Stimulated activated naive B cell treated with anti-CD40 and anti-IgM and Interleukin-4, amounts not matched to agents 10 μg/mL and 1 μg/mL and 100 μg/mL, for 72 hours (primary cell): ENCODE results near the gene DNAJA4.

ENCODE experiments used
- ATAC-seq, 2 donors: fragments of 150-1000 bp; cut with Tn5 transposase; replicated peaks; 2 replicates each; pipeline ENCODE4 v1.10.0; 2021; ENCODE audit warnings: moderate library complexity in 1 of 2
- DNase-seq: peaks from one replicate; pipeline ENCODE4 v3.0.0; 2021
- H3K27ac Mint-ChIP-seq: one replicate; pipeline ENCODE4 v1.8.0; 2022; ENCODE audit warnings: mild to moderate bottlenecking, mixed read lengths
- H3K27me3 Mint-ChIP-seq, 2 donors: one replicate each; pipeline ENCODE4 v1.8.0; 2022; ENCODE audit warnings: mixed read lengths in 2 of 2
- H3K36me3 Mint-ChIP-seq, 2 donors: one replicate each; pipeline ENCODE4 v1.8.0; 2022; ENCODE audit warnings: mixed read lengths in 2 of 2, mild to moderate bottlenecking in 1 of 2
- H3K4me1 Mint-ChIP-seq, 2 donors: one replicate each; pipeline ENCODE4 v1.8.0; 2022; ENCODE audit warnings: mixed read lengths in 2 of 2, mild to moderate bottlenecking in 1 of 2
- H3K4me3 Mint-ChIP-seq, 2 donors: one replicate each; pipeline ENCODE4 v1.8.0; 2022; ENCODE audit warnings: mild to moderate bottlenecking in 2 of 2, mixed read lengths in 2 of 2, moderate library complexity in 1 of 2
- H3K9me3 Mint-ChIP-seq, 2 donors: one replicate each; pipeline ENCODE4 v1.8.0; 2022; ENCODE audit warnings: mixed read lengths in 2 of 2, mild to moderate bottlenecking in 1 of 2

Gene DNAJA4

DNA sequence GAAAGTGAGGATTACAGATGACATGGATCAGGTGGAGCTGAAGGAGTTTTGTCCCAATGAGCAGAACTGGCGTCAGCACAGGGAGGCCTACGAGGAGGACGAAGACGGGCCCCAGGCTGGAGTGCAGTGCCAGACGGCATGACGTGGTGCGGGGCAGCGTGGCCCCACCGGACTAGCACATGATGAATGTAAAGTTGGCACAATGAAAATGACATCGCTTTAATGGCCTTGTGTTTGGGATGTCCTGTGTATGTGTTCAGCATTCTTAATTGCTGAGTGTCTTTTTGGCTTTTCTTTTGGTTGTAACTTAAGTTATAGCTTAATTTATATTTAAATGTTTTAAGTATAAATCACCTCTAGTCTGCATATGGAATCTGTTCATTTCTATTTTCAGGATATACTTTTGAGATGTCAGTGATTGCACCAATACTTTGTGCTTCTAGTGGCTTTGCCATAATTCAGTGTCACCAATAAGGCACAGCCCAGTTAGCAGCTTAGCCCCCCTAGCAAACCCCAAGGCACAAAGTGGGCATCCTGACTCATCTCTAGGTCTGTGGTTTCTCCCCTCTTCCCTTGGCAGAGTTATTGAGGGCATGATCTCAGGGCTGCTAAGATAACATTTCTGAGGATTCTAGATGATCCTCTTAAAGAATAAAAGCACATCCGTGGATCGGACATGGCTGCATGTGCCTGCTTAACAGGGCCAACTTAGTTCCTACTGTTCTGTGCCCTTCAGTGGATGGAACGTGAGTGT lies 16.1 kb downstream of the DNAJA4 start:
- ATAC-seq: no peak

DNA sequence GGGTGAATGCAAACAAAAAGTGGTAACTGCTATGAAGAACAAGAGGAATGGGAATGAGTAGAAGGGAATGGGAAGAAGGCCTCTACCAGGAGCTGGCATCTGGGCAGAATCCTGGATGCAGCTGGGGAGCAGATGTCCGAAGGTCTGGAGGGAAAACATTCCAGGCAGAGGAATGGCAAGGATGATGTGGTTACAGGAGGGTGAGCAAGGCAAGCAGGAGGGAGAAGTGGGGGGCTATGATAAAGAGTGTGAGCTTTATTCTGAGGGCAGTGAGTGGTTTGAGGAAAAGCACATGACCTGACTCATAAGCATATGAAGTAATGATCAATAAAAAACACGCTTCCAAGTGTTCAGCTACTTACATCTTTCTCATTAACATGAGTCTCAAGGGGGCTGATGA lies 18.0 kb downstream of the DNAJA4 start:
- no peak for DNase-seq
- H3K4me3 Mint-ChIP-seq: no peak overlapping the region
- no peaks in the 10 kb centered on the region for H3K27me3 Mint-ChIP-seq
- H3K4me1 Mint-ChIP-seq: peaks cover 0 to 1% of the 10 kb centered on the region in 2 donors
- ATAC-seq: no peak
- peaks cover 32 to 59% of the 10 kb centered on the region in 2 donors for H3K36me3 Mint-ChIP-seq
- no peak overlapping the region for H3K27ac Mint-ChIP-seq
- H3K9me3 Mint-ChIP-seq: no peaks in the 10 kb centered on the region

More for the DNA sequence above, 16.1 kb downstream of the DNAJA4 start:
- H3K27ac Mint-ChIP-seq: no peak overlapping the region
- no peaks in the 10 kb centered on the region for H3K27me3 Mint-ChIP-seq
- no peaks in the 10 kb centered on the region for H3K4me1 Mint-ChIP-seq
- no peak overlapping the region for H3K4me3 Mint-ChIP-seq
- DNase-seq: no peak
- H3K36me3 Mint-ChIP-seq: peaks cover 28 to 55% of the 10 kb centered on the region in 2 donors
- H3K9me3 Mint-ChIP-seq: no peaks in the 10 kb centered on the region

DNA sequence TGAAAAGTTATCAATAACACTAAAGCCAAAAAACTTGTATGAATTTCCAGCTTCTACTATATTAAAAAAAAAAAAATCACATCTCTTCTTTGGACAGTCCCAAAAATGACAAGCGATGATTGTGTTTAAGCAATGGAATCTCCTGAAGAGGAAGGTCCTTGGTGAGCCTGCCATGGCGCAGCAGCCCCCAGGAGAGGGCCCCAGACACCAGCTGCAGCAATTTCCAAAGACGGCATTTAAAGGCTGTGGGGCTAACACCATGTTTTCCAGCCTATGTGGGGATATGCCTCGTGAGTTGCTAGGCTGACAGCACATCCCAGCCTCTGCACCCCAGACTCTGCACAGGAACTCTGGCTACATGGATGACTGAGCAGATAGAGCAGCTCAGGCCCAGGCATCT lies 20.4 kb downstream of the DNAJA4 start:
- H3K27ac Mint-ChIP-seq: no peak overlapping the region
- H3K4me1 Mint-ChIP-seq: peaks cover 0 to 2% of the 10 kb centered on the region in 2 donors
- no peaks in the 10 kb centered on the region for H3K27me3 Mint-ChIP-seq

DNA sequence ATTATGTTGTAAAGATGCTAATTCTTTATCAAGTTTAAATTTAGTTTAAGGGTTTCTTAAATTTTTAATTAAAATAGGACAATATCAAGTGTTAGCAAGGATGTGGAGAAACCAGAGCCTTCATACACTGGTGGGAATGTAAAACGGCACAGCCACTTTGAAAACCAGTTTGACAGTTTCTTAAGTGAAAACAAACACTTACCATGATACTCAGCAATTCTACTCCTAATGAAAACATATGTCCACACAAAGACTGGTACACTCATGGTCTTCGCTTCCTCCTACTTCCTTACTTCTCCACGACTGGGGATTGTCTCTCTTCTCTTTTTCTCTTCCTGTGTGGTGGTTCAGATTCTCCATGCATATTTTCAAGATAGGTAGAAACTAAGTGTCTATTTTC lies 25.9 kb downstream of the DNAJA4 start:
- peaks cover 42 to 71% of the 10 kb centered on the region in 2 donors for H3K36me3 Mint-ChIP-seq

More for the DNA sequence above, 20.4 kb downstream of the DNAJA4 start:
- DNase-seq: no peak
- Mint-ChIP-seq H3K4me3 (no peak overlapping the region), H3K9me3 (no peaks in the 10 kb centered on the region), H3K36me3 (peaks cover 33 to 63% of the 10 kb centered on the region in 2 donors)
- no peak for ATAC-seq

DNA sequence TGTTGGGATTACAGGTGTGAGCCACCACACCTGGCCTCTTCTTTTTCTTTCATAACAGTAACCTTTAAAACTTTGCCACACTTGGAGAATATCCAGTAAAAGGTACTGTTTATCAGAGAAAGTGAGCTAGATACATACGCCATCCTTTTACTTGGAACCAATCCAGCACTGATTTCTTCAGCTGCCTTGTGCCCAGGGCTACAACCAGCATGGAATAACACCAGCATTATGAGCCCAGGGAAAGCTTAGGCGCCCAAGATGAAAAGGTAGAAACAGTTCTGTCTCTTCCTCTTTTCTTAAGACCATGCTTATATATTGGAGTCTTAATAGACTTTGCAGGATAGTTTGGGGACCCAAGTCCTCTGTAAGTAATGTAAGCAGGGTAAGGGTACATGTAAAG lies 26.7 kb downstream of the DNAJA4 start:
- Mint-ChIP-seq H3K27me3 (no peaks in the 10 kb centered on the region), H3K27ac (peak overlapping the region; percentile 4), H3K9me3 (no peaks in the 10 kb centered on the region), H3K36me3 (peaks cover 43 to 67% of the 10 kb centered on the region in 2 donors), H3K4me1 (peaks cover 0 to 4% of the 10 kb centered on the region in 2 donors), H3K4me3 (no peak overlapping the region)
- DNase-seq (no peak), ATAC-seq (no peak)

More for the DNA sequence above, 25.9 kb downstream of the DNAJA4 start:
- ATAC-seq: no peak
- Mint-ChIP-seq H3K4me3 (no peak overlapping the region), H3K4me1 (peaks cover 0 to 4% of the 10 kb centered on the region in 2 donors), H3K27ac (no peak overlapping the region), H3K9me3 (no peaks in the 10 kb centered on the region), H3K27me3 (no peaks in the 10 kb centered on the region)
- no peak for DNase-seq

DNA sequence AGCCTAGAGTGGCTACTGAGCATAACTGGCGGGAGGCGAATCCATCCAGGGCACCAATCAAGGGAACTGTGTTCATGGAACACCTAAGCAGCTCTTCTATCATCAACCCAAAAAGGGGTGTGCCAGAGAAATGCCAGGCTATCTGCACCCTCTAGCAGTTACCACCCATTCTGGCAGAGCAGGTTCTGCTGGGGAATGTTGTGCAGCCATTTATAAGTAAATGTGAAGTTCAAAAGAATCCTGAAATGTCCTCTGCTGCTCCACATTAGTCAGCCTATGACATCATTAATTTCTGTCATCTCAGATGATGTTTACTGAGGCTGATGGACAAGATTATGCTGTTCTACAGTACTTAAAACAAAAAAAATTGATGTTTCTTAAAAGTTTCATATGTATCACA lies 27.3 kb downstream of the DNAJA4 start:
- Mint-ChIP-seq H3K36me3 (peaks cover 38 to 60% of the 10 kb centered on the region in 2 donors), H3K27ac (no peak overlapping the region), H3K4me1 (peaks cover 0 to 4% of the 10 kb centered on the region in 2 donors), H3K9me3 (no peaks in the 10 kb centered on the region), H3K4me3 (no peak overlapping the region), H3K27me3 (no peaks in the 10 kb centered on the region)
- DNase-seq: no peak
- ATAC-seq: no peak

DNA sequence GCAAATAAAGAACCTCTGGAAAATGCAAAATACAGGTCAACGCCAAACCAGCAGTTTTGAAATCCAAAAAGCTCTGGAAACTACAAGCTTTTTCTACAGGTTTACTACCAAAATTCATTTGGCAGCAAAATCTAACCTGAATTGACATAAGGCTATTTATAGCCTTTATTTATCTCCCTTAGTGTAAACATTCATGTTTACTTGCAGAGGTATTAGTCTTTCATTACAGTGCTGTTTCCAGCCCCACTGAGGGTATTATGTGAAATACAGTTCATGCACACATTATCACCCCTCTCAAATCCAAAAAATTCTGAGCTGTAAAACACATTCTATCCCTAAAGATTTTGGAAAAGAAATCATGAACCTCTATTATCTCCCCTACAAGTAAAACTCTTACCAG lies 27.9 kb downstream of the DNAJA4 start:
- H3K9me3 Mint-ChIP-seq: no peaks in the 10 kb centered on the region
- peaks cover 0 to 3% of the 10 kb centered on the region in 2 donors for H3K4me1 Mint-ChIP-seq
- H3K27me3 Mint-ChIP-seq: no peaks in the 10 kb centered on the region
- ATAC-seq: no peak
- H3K27ac Mint-ChIP-seq: no peak overlapping the region
- H3K36me3 Mint-ChIP-seq: peaks cover 37 to 57% of the 10 kb centered on the region in 2 donors
- H3K4me3 Mint-ChIP-seq: no peak overlapping the region
- DNase-seq: no peak

DNA sequence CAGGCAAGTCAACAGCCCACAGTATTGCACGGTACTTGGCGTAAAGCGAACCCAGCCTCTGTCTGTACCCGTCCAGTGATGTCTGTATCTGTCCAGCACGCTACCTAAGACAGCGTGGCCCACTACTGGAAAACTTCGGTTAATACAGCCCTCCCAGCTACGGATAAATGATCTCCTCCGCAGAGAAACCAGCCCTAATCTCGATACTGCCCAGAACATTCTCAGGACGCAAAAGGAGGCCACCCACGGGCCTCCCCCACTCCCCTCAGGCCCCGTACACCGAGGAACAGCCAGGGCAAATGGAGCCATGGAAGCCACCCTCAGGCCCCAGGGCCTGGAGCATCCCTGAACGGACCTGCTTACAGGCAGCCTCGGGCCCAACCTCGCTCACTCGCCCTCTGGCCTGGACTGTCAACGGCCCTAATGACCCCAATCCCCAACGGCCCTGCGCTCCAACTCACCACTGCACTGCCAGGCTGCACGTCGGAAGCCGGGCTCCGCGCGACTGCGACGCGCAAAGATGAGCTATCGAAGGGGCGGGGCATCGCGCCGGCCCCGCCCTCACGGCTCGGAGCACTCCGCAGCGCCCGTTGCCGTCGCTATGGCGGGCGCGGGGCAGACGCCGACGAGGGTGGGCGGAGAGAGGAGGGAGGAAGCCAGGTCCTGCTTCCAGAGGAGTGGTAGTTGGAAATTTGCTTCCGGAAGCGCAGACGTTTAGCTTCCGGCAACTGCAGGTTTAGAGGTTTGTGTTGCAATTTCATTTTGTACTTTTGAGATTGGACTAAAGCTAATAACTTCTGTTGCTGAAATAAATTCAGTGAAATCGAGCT lies 35.0 kb downstream of the DNAJA4 start, which contains the start of gene SKIC8:
TSS of gene SKIC8 (minus strand) at position 509 of the 830 bp plus-strand sequence. CDS start 3,923 bp downstream, outside the sequence.
- Mint-ChIP-seq H3K36me3 (peaks cover 11 to 17% of the 10 kb centered on the region in 2 donors), H3K27ac (peak within 1 kb of the TSS; percentile 96), H3K27me3 (peaks cover 0 to 5% of the 10 kb centered on the region in 2 donors), H3K4me3 (peak within 1 kb of the TSS; percentile 98 to 99), H3K4me1 (peaks cover 3 to 13% of the 10 kb centered on the region in 2 donors), H3K9me3 (no peaks in the 10 kb centered on the region)
- ATAC-seq: peak; percentile 96 to 98
- peak; percentile 89 for DNase-seq

DNA sequence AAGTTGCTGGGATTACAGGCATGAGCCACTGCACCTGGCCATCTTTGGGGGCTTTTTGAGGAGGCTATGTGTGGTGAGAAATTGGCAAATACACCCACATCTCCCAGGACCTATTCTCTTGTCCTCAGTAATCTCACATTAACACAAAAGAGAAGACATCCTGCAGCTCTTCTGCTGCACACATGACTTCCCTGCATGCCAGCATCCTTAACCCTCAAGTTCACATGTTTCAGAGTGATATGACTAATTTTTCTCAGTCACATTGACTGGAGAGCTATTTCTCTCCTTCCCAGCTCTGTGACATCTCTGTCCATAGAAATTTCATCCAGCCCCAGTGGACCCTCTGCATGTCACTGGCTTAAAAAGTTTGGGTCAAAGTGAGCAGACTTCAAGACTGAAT lies 37.0 kb downstream of the DNAJA4 start:
- H3K9me3 Mint-ChIP-seq: no peaks in the 10 kb centered on the region
- no peak overlapping the region for H3K27ac Mint-ChIP-seq
- DNase-seq (no peak), ATAC-seq (no peak)
- peak overlapping the region in 1 of 2 donors; percentile 29 for H3K4me3 Mint-ChIP-seq
- H3K27me3 Mint-ChIP-seq: peaks cover 3 to 12% of the 10 kb centered on the region in 2 donors
- H3K36me3 Mint-ChIP-seq: peaks cover 0 to 5% of the 10 kb centered on the region in 2 donors
- peaks cover 3 to 13% of the 10 kb centered on the region in 2 donors for H3K4me1 Mint-ChIP-seq

DNA sequence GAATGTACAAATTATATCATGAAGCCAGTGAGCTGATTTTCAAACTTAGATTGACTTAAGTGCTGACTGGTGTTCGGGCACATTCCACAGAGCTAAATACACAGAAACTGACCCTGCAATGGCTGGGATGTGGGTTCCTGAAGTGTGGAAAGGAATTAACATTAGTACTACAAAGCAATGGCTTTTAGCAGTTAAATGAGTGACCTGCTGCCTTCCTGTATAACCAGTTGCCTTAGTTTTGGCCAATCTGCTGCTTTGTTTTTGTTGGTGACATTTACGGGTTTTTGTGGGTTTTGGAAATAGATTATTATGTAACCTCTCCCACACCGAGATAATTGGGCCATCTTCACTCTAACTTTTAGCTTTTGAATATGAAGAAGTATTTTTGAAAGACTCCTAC lies 37.5 kb downstream of the DNAJA4 start:
- no peak overlapping the region for H3K4me3 Mint-ChIP-seq
- peaks cover 0 to 5% of the 10 kb centered on the region in 2 donors for H3K36me3 Mint-ChIP-seq
- DNase-seq (no peak), ATAC-seq (no peak)
- H3K9me3 Mint-ChIP-seq: no peaks in the 10 kb centered on the region
- H3K4me1 Mint-ChIP-seq: peaks cover 3 to 13% of the 10 kb centered on the region in 2 donors
- no peak overlapping the region for H3K27ac Mint-ChIP-seq
- H3K27me3 Mint-ChIP-seq: peaks cover 5 to 15% of the 10 kb centered on the region in 2 donors

DNA sequence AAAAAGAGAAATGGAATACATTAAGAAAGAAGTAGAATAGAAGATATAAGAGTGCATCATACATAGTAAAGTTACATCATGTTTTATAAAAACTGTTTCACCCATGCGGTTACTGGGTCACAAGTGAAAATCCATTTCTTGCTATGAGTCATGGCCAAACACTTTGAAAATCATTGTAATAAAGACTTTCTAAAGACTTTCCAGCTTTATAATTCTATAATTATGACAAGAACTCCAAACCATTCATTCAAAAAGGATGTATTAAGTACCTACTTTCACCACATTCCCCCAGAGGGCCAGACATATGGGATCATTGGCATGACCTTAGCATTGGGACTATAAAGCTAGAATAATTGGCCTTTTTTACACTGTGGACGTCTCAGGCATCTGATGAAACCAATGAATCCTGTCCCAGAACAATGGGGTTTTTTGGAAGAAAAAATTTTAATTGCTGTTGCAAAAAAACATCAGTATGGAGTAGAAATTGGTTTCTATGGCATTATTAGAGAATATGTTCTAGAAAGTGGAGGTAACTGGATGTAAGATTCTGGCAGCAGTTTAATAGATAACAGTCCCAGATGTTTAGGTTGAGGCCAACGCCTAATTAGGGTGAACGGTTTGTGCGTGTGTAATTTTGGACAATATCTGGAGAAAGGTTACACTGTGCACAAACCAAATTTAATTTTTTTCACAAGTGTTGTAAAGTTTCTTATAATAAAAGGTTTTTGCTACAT lies 38.4 kb downstream of the DNAJA4 start:
- Mint-ChIP-seq H3K27ac (peak overlapping the region; percentile 77), H3K36me3 (peaks cover 0 to 5% of the 10 kb centered on the region in 2 donors), H3K4me3 (no peak overlapping the region), H3K27me3 (peaks cover 7 to 18% of the 10 kb centered on the region in 2 donors), H3K9me3 (no peaks in the 10 kb centered on the region), H3K4me1 (peaks cover 3 to 13% of the 10 kb centered on the region in 2 donors)
- DNase-seq: no peak
- ATAC-seq: no peak

DNA sequence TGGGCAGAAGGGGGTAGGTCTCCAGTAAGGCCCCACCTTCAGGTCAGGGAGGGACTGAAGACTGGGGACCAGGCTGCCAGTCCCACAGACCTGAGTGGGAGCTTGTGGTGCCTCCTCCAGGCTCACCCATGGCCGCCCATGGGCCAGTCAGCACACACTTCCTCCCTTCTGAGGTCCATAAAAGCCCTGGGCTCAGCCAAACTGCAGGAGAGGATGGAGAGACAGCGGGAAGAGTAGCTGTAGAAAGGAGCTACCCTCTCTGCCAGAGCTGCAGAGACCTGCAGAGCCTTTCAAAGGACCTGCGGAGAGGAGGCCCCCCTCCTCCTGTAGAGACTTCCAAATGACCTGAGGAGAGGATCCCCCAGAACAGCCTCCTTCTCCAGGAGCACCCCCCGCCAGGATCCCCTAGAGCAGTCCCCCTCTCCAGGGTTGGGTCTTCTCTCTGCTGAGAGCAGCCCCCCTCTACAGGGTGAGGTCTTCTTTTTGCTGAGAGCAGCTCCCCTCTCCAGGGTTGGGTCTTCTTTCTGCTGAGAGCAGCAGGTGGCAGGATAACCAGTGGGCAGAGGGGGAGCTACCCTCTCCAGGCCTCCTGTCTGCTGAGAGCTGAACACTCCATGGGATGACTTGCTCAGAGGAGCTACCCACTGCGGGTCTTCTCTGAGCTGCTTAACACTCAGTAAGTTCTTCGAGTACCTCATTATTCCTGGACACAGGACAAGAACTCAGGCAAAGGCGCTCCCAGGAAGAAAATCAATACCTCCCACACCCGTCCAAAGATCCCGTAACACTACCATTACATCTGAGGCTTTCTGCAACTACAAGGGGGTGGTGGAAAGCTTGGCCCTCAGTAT lies 40.1 kb downstream of the DNAJA4 start:
- H3K27ac Mint-ChIP-seq: no peak overlapping the region
- H3K4me1 Mint-ChIP-seq: peaks cover 0 to 4% of the 10 kb centered on the region in 2 donors
- no peak for DNase-seq

DNA sequence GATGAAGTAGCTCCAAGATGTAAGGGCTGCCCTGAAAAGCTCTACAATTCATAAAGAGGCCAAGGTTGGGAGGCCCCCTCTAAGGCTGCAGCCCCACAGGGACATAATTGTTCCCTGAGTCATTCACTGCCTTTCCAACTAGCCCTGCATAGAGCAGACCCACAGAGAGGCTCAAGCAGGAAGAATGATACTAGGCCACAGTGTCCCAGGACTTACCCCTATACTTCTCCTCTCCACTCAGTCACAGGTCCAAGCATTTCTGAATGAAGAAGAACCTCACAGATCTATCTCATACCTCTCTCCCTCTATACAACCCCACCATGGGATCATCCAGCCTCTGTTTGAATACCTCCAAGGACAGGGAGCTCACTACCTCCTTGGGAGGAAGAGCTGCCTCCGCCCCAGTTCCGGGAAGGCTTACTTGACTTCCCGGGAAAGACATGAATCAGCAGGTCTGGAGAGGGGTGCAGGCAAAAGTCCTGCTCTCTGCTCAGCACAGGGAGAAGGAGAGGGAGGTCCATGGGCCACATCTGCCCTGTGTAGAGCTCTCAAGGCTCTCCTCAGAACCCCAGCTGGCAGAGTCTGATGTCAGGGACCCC lies 41.9 kb downstream of the DNAJA4 start:
- Mint-ChIP-seq H3K27me3 (peaks cover 11 to 38% of the 10 kb centered on the region in 2 donors), H3K9me3 (no peaks in the 10 kb centered on the region), H3K4me3 (no peak overlapping the region), H3K36me3 (no peaks in the 10 kb centered on the region), H3K27ac (no peak overlapping the region), H3K4me1 (no peaks in the 10 kb centered on the region)
- ATAC-seq (no peak), DNase-seq (no peak)

More for the DNA sequence above, 40.1 kb downstream of the DNAJA4 start:
- Mint-ChIP-seq H3K4me3 (no peak overlapping the region), H3K36me3 (peaks cover 0 to 2% of the 10 kb centered on the region in 2 donors), H3K9me3 (no peaks in the 10 kb centered on the region), H3K27me3 (peaks cover 11 to 35% of the 10 kb centered on the region in 2 donors)
- no peak for ATAC-seq
